HL-60 (cell line): Measurements from ENCODE around the gene CDC42.

Experiments used
- DNase-seq, 2 experiments: peaks; one replicate each; pipeline ENCODE4 v3.0.0-alpha.2; 2010 to 2020; ENCODE audit warnings: low read depth in 1 of 2, low spot score in 1 of 2
- H3K27ac ChIP-seq: fragments of 250-450 bp; sonication (Bioruptor Pico); replicated peaks from 2 replicates; pipeline ENCODE4 v1.5.1; 2020; ENCODE audit warnings: mild to moderate bottlenecking, moderate library complexity
- H3K27me3 ChIP-seq: fragments of 250-450 bp; sonication (Bioruptor Pico); 2 replicates; pipeline ENCODE4 v1.5.1; 2021; ENCODE audit warnings: mild to moderate bottlenecking, moderate library complexity; ENCODE audit not compliant: insufficient read depth, poor library complexity, severe bottlenecking
- H3K4me3 ChIP-seq: replicated peaks from 2 replicates; pipeline ENCODE4 v1.5.1; 2011; ENCODE audit warnings: mild to moderate bottlenecking, control low read depth, low read length; ENCODE audit not compliant: insufficient read depth
- GABPA ChIP-seq: IDR thresholded peaks from 2 replicates; pipeline ENCODE4 v1.6.1; 2012; ENCODE audit warnings: low read depth
- POLR2AphosphoS5 ChIP-seq: IDR thresholded peaks from 2 replicates; pipeline ENCODE4 v1.6.1; 2012; ENCODE audit warnings: low read depth
- SPI1 ChIP-seq: IDR thresholded peaks from 2 replicates; pipeline ENCODE4 v1.6.1; 2012; ENCODE audit warnings: low read depth, mild to moderate bottlenecking, borderline replicate concordance
- TF ChIP-seq, protein P1 (sequence below): IDR thresholded peaks from 2 replicates; pipeline ENCODE4 v1.6.1; 2012; ENCODE audit warnings: low read depth; ENCODE audit not compliant: insufficient replicate concordance
- TF ChIP-seq, protein P2 (sequence below): IDR thresholded peaks from one replicate; pipeline ENCODE4 v1.5.1; 2011; ENCODE audit warnings: low read length, control low read depth, inconsistent platforms; ENCODE audit not compliant: insufficient read depth

The CDC42 gene

DNA sequence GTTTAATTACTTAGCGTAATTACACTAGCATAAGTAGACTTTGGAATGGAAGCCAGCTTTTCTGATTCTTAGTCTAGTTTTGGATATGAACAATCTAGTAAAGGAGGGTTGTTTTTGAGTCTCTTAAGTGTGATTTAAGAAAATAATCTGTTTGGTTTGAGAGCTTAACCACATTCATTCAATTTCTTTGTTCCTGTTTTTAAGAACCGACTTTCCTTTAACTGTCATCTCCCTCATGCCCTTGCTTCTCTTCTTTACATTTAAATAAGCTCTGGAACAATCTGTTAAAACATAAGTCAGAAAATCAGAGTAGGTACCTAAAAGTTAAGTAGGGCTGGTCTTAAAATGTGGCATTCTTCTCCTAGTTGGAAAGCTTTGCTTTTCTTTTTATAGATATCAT, 27.7 kb downstream of the CDC42 start:
- no peaks in the 10 kb centered on the region for H3K27me3 ChIP-seq
- DNase-seq, result no peak
- TF ChIP-seq, protein P1, sequence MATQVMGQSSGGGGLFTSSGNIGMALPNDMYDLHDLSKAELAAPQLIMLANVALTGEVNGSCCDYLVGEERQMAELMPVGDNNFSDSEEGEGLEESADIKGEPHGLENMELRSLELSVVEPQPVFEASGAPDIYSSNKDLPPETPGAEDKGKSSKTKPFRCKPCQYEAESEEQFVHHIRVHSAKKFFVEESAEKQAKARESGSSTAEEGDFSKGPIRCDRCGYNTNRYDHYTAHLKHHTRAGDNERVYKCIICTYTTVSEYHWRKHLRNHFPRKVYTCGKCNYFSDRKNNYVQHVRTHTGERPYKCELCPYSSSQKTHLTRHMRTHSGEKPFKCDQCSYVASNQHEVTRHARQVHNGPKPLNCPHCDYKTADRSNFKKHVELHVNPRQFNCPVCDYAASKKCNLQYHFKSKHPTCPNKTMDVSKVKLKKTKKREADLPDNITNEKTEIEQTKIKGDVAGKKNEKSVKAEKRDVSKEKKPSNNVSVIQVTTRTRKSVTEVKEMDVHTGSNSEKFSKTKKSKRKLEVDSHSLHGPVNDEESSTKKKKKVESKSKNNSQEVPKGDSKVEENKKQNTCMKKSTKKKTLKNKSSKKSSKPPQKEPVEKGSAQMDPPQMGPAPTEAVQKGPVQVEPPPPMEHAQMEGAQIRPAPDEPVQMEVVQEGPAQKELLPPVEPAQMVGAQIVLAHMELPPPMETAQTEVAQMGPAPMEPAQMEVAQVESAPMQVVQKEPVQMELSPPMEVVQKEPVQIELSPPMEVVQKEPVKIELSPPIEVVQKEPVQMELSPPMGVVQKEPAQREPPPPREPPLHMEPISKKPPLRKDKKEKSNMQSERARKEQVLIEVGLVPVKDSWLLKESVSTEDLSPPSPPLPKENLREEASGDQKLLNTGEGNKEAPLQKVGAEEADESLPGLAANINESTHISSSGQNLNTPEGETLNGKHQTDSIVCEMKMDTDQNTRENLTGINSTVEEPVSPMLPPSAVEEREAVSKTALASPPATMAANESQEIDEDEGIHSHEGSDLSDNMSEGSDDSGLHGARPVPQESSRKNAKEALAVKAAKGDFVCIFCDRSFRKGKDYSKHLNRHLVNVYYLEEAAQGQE, result no peak
- TF ChIP-seq, protein P2, sequence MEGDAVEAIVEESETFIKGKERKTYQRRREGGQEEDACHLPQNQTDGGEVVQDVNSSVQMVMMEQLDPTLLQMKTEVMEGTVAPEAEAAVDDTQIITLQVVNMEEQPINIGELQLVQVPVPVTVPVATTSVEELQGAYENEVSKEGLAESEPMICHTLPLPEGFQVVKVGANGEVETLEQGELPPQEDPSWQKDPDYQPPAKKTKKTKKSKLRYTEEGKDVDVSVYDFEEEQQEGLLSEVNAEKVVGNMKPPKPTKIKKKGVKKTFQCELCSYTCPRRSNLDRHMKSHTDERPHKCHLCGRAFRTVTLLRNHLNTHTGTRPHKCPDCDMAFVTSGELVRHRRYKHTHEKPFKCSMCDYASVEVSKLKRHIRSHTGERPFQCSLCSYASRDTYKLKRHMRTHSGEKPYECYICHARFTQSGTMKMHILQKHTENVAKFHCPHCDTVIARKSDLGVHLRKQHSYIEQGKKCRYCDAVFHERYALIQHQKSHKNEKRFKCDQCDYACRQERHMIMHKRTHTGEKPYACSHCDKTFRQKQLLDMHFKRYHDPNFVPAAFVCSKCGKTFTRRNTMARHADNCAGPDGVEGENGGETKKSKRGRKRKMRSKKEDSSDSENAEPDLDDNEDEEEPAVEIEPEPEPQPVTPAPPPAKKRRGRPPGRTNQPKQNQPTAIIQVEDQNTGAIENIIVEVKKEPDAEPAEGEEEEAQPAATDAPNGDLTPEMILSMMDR, result no peak
- TF ChIP-seq POLR2AphosphoS5 (no peak), GABPA (no peak), SPI1 (no peak)

DNA sequence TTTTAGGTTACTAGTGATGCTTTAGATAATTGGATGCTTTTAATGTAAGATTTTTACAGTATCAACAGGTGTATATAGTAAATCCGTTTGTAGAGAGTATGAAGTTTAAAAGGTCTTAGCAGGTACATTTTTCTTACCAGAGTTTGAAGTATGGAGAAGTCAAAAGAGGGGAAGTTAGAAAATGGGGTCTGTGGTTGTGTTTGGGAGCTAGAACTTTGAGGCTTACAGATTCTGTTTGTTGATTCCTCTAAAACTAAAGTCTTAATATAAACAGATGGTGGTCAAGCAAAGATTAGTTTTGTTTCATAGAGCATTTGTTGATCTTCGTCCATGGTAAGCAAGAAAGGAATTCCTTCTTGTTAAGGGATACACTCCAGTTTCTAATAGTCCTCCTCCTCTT, 35.8 kb downstream of the CDC42 start:
- H3K27ac ChIP-seq, result peak overlapping the region; percentile 50

More for the DNA sequence above, 27.7 kb downstream of the CDC42 start:
- H3K27ac ChIP-seq, result no peak overlapping the region
- no peak overlapping the region for H3K4me3 ChIP-seq

GRCh38 chr1:22089134-22089571, 36.6 kb downstream of the CDC42 start:
- H3K4me3 ChIP-seq, result no peak overlapping the region
- H3K27me3 ChIP-seq, result no peaks in the 10 kb centered on the region
- no peak for DNase-seq
- TF ChIP-seq SPI1, result no peak
- TF ChIP-seq, protein P1, result no peak
- TF ChIP-seq, protein P2, result no peak
- TF ChIP-seq GABPA, result no peak
- TF ChIP-seq POLR2AphosphoS5, result no peak
- peak overlapping the region; percentile 50 for H3K27ac ChIP-seq

More for the DNA sequence above, 35.8 kb downstream of the CDC42 start:
- DNase-seq, result no peak
- TF ChIP-seq, protein P1, result no peak
- TF ChIP-seq SPI1 (peak; percentile 50; the same call in 1 of the 2 replicates), POLR2AphosphoS5 (no peak), GABPA (no peak)
- TF ChIP-seq, protein P2, result no peak
- no peaks in the 10 kb centered on the region for H3K27me3 ChIP-seq
- H3K4me3 ChIP-seq, result no peak overlapping the region
